Body of pancreas (tissue), 4 donors: Measurements from ENCODE around the gene GALNTL6. TPM values are rescaled to one million over a fixed set of nuclear protein-coding genes. Genes with fewer than 3 reads are reported as not detected.
"Not testable (repeated sequence)": the region's sequence is repeated elsewhere in the genome, so short reads cannot be mapped to it uniquely, and the experiment has no call there.

Source experiments
- ATAC-seq: fragments of 150-250 bp; one replicate; pipeline ENCODE4 v1.9.1; 2016
- DNase-seq, 4 donors: peaks; one replicate each; pipeline ENCODE4 v3.0.0-alpha.2; 2019
- H3K27ac ChIP-seq, 4 donors: fragments of 200-600 bp; sonication (generic); 1 replicate in 3 of 4; 2 replicates in 1 of 4; pipeline versions ENCODE4 v1.5.1 to v1.6.1; 2016 to 2019; ENCODE audit warnings: mild to moderate bottlenecking in 1 of 4, mixed read lengths in 1 of 4, moderate library complexity in 1 of 4
- H3K27me3 ChIP-seq, 2 donors: fragments of 200-600 bp; sonication (generic); one replicate each; pipeline ENCODE4 v1.6.0; 2016; ENCODE audit warnings: mild to moderate bottlenecking in 1 of 2
- H3K36me3 ChIP-seq, 2 donors: fragments of 200-600 bp; sonication (generic); replicated peaks in 1 of 2; 2 replicates each; pipeline ENCODE4 v1.5.1; 2016; ENCODE audit warnings: low read depth in 2 of 2; ENCODE audit not compliant: insufficient read depth in 1 of 2
- H3K4me1 ChIP-seq: fragments of 200-600 bp; sonication (generic); one replicate; pipeline ENCODE4 v1.6.0; 2016
- H3K4me3 ChIP-seq, 2 donors: fragments of 200-600 bp; sonication (generic); 1 replicate in 1 of 2; 2 replicates in 1 of 2; pipeline ENCODE4 v1.5.1; 2016 to 2019
- H3K9me3 ChIP-seq, 3 donors: fragments of 200-600 bp; sonication (generic); 1 replicate in 2 of 3; 2 replicates in 1 of 3; pipeline ENCODE4 v1.5.1; 2016
- POLR2A ChIP-seq, 3 donors: fragments of 450-650 bp; IDR thresholded peaks; one replicate each; pipeline ENCODE4 v1.6.1; 2016; ENCODE audit warnings: antibody characterized with exemption in 3 of 3, mild to moderate bottlenecking in 2 of 3
- WGBS, 2 donors: methylation state at CpG; one replicate each; pipeline ENCODE4 v1.1.5; 2017; 5-methylcytosine and 5-hydroxymethylcytosine counted together
- intact Hi-C: fragments of 100-400 bp; cut with DNase I; formaldehyde crosslinking; loops from one replicate; pipeline ENCODE4 v1.15.1; 2023
- total RNA-seq, 2 donors: library from RNA; depleted of rRNA; stranded (reverse); fragments of >200 nt; gene quantifications; one replicate each; pipeline ENCODE4 v1.1.0, GENCODE V29; 2016
- TF ChIP-seq, protein P1 (sequence below), 7 experiments: fragments of 450-650 bp in 4 of 7; fragments of 200-600 bp in 3 of 7; sonication (generic) in 3 of 7; IDR thresholded peaks; one replicate each; pipeline ENCODE4 v1.5.1; 2016 to 2019; ENCODE audit warnings: antibody characterized with exemption in 7 of 7

The GALNTL6 gene
- total RNA-seq, 2 donors from 2014 or later: 0.26 TPM; not detected in 1

DNA sequence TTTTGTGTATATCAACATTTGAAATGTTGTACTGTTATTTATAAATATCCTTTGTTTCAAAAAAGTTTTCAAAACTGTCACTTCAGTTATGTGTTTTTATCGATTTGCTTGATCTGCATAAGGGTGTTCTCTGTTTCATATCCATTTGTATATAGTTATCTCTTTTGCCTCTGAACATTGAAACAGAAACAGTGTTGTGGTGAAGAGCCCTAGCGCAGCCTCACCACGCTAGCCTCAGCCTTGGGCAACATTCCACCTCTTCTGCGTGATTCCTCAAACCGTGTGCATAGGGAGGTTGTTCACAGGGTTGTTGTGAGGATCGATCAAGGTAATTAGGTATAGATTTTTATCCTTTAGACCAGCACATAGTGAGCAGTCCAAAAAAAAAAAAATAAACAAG lies 1068.4 kb downstream of the GALNTL6 start:
- ATAC-seq: no peak
- H3K27ac ChIP-seq: no peak overlapping the region
- H3K36me3 ChIP-seq: no peaks in the 10 kb centered on the region
- intact Hi-C loops: no loop called here
- no peaks in the 10 kb centered on the region for H3K27me3 ChIP-seq
- H3K4me1 ChIP-seq: no peaks in the 10 kb centered on the region
- no peak for TF ChIP-seq POLR2A (IDR thresholded peaks at IDR 0.05)
- TF ChIP-seq, protein P1, sequence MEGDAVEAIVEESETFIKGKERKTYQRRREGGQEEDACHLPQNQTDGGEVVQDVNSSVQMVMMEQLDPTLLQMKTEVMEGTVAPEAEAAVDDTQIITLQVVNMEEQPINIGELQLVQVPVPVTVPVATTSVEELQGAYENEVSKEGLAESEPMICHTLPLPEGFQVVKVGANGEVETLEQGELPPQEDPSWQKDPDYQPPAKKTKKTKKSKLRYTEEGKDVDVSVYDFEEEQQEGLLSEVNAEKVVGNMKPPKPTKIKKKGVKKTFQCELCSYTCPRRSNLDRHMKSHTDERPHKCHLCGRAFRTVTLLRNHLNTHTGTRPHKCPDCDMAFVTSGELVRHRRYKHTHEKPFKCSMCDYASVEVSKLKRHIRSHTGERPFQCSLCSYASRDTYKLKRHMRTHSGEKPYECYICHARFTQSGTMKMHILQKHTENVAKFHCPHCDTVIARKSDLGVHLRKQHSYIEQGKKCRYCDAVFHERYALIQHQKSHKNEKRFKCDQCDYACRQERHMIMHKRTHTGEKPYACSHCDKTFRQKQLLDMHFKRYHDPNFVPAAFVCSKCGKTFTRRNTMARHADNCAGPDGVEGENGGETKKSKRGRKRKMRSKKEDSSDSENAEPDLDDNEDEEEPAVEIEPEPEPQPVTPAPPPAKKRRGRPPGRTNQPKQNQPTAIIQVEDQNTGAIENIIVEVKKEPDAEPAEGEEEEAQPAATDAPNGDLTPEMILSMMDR (IDR thresholded peaks at IDR 0.05): no peak
- DNase-seq: no peak
- H3K9me3 ChIP-seq: no peaks in the 10 kb centered on the region
- WGBS, 2 donors: 82 to 83% methylated on average over 6 of the region's 6 CpGs
- H3K4me3 ChIP-seq: no peak overlapping the region

DNA sequence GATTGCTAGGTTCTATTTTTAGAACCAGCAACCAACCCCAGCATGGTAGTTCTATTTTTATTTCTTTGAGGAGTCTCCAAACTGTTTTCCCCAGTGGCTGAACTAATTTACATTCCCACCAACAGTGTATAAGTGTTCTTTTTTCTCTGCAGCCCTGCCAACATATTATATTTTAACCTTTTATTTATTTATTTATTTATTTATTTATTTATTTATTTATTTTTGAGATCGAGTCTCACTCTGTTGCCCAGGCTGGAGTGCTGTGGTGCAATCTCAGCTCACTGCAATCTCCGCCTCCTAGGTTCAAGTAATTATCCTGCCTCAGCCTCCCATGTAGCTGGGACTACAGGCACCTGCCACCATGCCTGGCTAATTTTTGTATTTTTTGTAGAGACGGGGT lies 1074.2 kb downstream of the GALNTL6 start:
- H3K4me1 ChIP-seq, H3K27me3 ChIP-seq, H3K4me3 ChIP-seq, H3K9me3 ChIP-seq, DNase-seq, H3K27ac ChIP-seq, ATAC-seq, intact Hi-C loops, H3K36me3 ChIP-seq: not testable (repeated sequence)
- 85 to 98% methylated on average over 3 of the region's 3 CpGs for WGBS, 2 donors

DNA sequence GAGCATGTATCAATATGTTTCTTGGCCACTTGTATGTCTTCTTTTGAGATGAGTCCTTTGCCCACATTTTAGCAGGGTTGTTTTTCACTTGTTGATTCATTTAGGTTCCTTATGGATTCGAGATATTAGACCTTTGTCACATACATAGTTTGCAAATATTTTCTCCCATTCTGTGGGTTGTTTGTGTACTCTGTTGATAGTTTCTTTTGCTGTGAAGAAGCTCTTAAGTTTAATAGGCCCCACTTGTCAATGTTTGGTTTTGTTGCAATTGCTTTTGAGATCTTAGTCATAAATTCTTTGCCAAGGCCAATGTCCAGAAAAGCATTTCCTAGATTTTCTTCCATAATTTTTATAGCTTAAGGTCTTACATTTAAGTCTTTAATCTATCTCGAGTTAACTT lies 1074.8 kb downstream of the GALNTL6 start:
- 66 to 70% methylated on average over 2 of the region's 2 CpGs for WGBS, 2 donors
- Histone ChIP-seq H3K36me3 (no peaks in the 10 kb centered on the region), H3K4me1 (no peaks in the 10 kb centered on the region), H3K27me3 (no peaks in the 10 kb centered on the region), H3K9me3 (no peaks in the 10 kb centered on the region), H3K27ac (no peak overlapping the region), H3K4me3 (no peak overlapping the region)
- TF ChIP-seq POLR2A (IDR thresholded peaks at IDR 0.05): no peak
- TF ChIP-seq, protein P1 (IDR thresholded peaks at IDR 0.05): no peak
- no peak for DNase-seq
- ATAC-seq: no peak
- intact Hi-C loops: no loop called here

DNA sequence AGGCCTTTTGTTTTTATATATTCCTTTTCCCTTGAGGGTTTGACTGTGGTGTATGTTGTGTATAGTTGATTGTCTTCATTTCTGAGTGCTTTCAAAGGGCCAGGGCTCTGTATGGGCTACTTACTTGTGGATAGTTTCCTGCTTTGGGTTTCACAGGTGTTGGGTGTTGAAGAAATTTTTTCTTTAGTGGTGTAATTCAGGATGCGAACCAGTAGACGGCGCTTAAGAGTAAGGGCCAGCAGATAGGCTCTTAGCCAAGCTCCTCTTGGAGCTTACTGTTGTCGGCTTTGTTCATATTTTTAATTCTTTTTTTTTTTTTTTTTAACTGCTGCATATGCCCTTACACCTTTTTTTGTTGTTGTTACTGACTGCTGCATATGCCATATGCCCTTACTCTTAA lies 1079.1 kb downstream of the GALNTL6 start:
- Histone ChIP-seq H3K36me3 (no peaks in the 10 kb centered on the region), H3K4me1 (no peaks in the 10 kb centered on the region), H3K9me3 (no peaks in the 10 kb centered on the region), H3K27ac (no peak overlapping the region), H3K4me3 (no peak overlapping the region), H3K27me3 (no peaks in the 10 kb centered on the region)
- WGBS, 2 donors: 21 to 24% methylated on average over 4 of the region's 4 CpGs
- ATAC-seq: no peak
- no peak for DNase-seq
- TF ChIP-seq, protein P1 (IDR thresholded peaks at IDR 0.05): peak in 6 of 7 experiments; percentile 23 to 43 (median 34)
- no peak for TF ChIP-seq POLR2A (IDR thresholded peaks at IDR 0.05)
- intact Hi-C loops: no loop called here

DNA sequence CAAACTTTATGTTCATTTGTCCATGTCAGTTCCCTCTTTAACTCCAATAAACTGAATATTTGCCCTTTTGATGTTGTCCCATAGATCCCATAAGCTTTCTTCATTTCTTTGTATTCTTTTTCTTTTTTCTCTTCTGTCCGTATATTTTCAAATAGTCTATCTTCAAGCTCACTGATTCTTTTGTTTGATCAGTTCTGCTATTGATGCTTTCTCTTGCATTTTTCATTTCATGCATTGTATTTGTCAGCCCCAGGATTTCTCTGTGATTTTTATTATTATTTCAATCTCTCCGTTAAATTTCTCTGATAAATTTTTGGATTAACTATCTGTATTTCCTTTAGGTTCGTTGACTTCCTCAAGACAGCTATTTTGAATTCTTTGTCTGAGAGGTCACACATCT lies 1082.5 kb downstream of the GALNTL6 start:
- 82 to 93% methylated on average over 3 of the region's 3 CpGs for WGBS, 2 donors
- Histone ChIP-seq H3K27me3 (no peaks in the 10 kb centered on the region), H3K4me1 (no peaks in the 10 kb centered on the region), H3K27ac (no peak overlapping the region), H3K36me3 (no peaks in the 10 kb centered on the region), H3K4me3 (no peak overlapping the region), H3K9me3 (no peaks in the 10 kb centered on the region)
- no peak for DNase-seq
- TF ChIP-seq POLR2A (IDR thresholded peaks at IDR 0.05): no peak
- TF ChIP-seq, protein P1 (IDR thresholded peaks at IDR 0.05): no peak
- no peak for ATAC-seq
- intact Hi-C loops: no loop called here
